Measurements from ENCODE around the gene RTP1. TPM values are rescaled to one million over a fixed set of nuclear protein-coding genes. Genes with fewer than 3 reads are reported as not detected.

RTP1 gene, protein sequence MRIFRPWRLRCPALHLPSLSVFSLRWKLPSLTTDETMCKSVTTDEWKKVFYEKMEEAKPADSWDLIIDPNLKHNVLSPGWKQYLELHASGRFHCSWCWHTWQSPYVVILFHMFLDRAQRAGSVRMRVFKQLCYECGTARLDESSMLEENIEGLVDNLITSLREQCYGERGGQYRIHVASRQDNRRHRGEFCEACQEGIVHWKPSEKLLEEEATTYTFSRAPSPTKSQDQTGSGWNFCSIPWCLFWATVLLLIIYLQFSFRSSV
- total RNA-seq, result under 1 TPM in 1 of 6 donors, not detected in 5; 0.17 TPM

DNA sequence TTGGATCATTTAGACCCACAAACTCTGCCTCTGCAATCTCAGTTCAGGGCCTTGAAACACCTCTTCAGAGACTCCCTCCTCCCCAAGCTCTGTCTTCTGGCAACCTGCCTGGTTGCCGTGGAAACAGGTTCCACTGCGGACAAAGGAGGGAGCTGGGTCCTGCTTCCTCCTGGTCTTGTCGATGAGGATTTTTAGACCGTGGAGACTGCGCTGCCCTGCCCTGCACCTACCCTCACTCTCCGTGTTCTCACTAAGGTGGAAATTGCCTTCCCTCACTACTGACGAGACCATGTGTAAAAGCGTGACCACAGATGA lies at the start of gene RTP1:
RTP1 (plus strand) TSS at position 152 of the 315 bp plus-strand sequence; CDS start at position 182, 30 bp downstream.
- Histone ChIP-seq H3K36me3 (no peaks in the 10 kb centered on the region), H3K27me3 (no peaks in the 10 kb centered on the region), H3K27ac (no peak within 1 kb of the TSS), H3K9me3 (no peaks in the 10 kb centered on the region), H3K4me1 (no peaks in the 10 kb centered on the region), H3K4me3 (no peak within 1 kb of the TSS)
- WGBS, 2 donors, result 59 to 67% methylated on average over 8 of the region's 8 CpGs
- DNase-seq (no peak), ATAC-seq (ENCODE audit: low FRiP score in 2 of 2) (no peak)
- TF ChIP-seq POLR2A (IDR thresholded peaks at IDR 0.05) (no peak), EP300 (IDR thresholded peaks at IDR 0.05) (no peak), POLR2AphosphoS5 (IDR thresholded peaks at IDR 0.05) (no peak)
- TF ChIP-seq, protein P1, sequence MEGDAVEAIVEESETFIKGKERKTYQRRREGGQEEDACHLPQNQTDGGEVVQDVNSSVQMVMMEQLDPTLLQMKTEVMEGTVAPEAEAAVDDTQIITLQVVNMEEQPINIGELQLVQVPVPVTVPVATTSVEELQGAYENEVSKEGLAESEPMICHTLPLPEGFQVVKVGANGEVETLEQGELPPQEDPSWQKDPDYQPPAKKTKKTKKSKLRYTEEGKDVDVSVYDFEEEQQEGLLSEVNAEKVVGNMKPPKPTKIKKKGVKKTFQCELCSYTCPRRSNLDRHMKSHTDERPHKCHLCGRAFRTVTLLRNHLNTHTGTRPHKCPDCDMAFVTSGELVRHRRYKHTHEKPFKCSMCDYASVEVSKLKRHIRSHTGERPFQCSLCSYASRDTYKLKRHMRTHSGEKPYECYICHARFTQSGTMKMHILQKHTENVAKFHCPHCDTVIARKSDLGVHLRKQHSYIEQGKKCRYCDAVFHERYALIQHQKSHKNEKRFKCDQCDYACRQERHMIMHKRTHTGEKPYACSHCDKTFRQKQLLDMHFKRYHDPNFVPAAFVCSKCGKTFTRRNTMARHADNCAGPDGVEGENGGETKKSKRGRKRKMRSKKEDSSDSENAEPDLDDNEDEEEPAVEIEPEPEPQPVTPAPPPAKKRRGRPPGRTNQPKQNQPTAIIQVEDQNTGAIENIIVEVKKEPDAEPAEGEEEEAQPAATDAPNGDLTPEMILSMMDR (IDR thresholded peaks at IDR 0.05), result no peak

DNA sequence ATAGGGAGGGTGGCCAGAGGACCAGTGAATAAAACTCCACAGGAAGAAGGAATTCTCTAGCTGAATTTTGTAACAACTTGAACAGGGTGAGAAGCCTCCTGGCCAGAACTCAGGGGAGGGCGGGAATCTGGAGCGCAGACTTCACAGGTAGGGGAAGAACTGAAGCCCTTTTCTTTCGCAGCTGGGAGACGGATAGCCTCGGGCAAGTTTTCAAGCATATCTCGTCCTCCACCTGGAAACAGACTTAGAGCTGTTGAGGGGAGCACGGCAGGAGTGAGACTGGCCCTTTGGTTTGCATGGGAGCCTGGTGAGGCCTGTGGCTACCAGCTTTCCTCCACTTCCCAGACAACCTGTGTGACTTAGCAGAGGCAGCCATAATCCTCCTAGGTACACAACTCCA lies 47.1 kb upstream of the RTP1 start:
- no peak for TF ChIP-seq POLR2A (IDR thresholded peaks at IDR 0.05)
- TF ChIP-seq EP300 (IDR thresholded peaks at IDR 0.05), result no peak
- no peak for TF ChIP-seq POLR2AphosphoS5 (IDR thresholded peaks at IDR 0.05)
- TF ChIP-seq, protein P1 (IDR thresholded peaks at IDR 0.05), result no peak
- Histone ChIP-seq H3K4me3 (no peak overlapping the region), H3K9me3 (peaks cover 0 to 3% (median 2%) of the 10 kb centered on the region in 4 donors), H3K36me3 (no peaks in the 10 kb centered on the region), H3K27ac (no peak overlapping the region), H3K27me3 (no peaks in the 10 kb centered on the region), H3K4me1 (no peaks in the 10 kb centered on the region)
- 83 to 91% methylated on average over 7 of the region's 7 CpGs for WGBS, 2 donors
- ATAC-seq (ENCODE audit: low FRiP score in 2 of 2) (no peak), DNase-seq (no peak)

DNA sequence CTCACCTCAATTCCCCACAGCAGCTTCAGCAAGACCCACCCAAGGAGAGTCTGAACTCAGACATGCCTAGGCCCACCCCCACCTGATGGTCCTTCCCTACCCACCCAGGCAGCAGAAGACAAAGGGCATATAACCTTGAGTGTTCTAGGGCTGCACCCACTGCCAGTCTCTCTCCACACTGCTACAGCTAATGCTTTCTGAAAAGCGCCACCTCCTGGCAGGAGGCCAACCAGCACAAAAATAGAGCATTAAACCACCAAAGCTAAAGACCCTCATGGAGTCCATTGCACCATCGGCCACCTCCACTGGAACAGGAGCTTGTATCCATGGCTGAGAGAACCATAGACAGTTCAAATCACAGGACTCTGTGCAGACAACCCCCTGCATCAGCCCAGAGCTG lies 46.7 kb upstream of the RTP1 start:
- no peak for ATAC-seq (ENCODE audit: low FRiP score in 2 of 2)
- no peak for DNase-seq

DNA sequence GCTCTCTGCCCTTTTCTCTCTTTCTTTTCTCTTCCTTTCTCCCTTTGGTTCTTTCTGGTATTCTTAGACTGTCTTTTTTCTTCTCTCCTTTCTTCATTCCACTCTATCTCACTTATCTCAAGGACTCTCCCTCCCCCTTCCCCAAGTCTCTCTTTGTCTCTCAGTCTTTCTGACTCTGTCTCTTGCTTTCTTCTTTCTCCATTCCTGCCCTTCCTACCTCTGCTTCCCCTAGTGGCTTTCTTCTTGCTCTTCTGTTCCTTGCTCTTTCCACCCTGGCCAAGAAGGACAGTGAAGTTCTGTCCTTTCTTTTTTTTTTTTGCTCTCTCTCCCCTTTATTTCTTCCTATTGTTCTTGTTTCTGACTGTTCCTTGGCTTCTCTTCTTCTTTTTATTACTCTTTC lies 35.7 kb upstream of the RTP1 start:
- Histone ChIP-seq H3K27ac (no peak overlapping the region), H3K36me3 (no peaks in the 10 kb centered on the region), H3K4me1 (peaks cover 0 to 7% (median 0%) of the 10 kb centered on the region in 4 donors), H3K27me3 (no peaks in the 10 kb centered on the region), H3K9me3 (peaks cover 0 to 5% (median 2%) of the 10 kb centered on the region in 4 donors), H3K4me3 (no peak overlapping the region)
- DNase-seq, result no peak
- TF ChIP-seq POLR2AphosphoS5 (IDR thresholded peaks at IDR 0.05), result no peak
- no peak for TF ChIP-seq EP300 (IDR thresholded peaks at IDR 0.05)
- TF ChIP-seq, protein P1 (IDR thresholded peaks at IDR 0.05), result no peak
- TF ChIP-seq POLR2A (IDR thresholded peaks at IDR 0.05), result no peak
- ATAC-seq (ENCODE audit: low FRiP score in 2 of 2), result no peak

More for the DNA sequence above, 46.7 kb upstream of the RTP1 start:
- TF ChIP-seq POLR2A (IDR thresholded peaks at IDR 0.05), result no peak
- TF ChIP-seq, protein P1 (IDR thresholded peaks at IDR 0.05), result peak in 2 of 6 experiments; percentile 14 to 18
- H3K27me3 ChIP-seq, result no peaks in the 10 kb centered on the region
- H3K36me3 ChIP-seq, result no peaks in the 10 kb centered on the region
- H3K4me1 ChIP-seq, result no peaks in the 10 kb centered on the region
- WGBS, 2 donors, result 73 to 86% methylated on average over 2 of the region's 2 CpGs
- H3K9me3 ChIP-seq, result no peaks in the 10 kb centered on the region
- no peak overlapping the region for H3K4me3 ChIP-seq
- H3K27ac ChIP-seq, result no peak overlapping the region

Measured in upper lobe of left lung (tissue), 6 donors.